IPS-18a (cell line): ENCODE measurements around the gene VARS1.

Experiments used
- H3K27ac ChIP-seq: one replicate; pipeline ENCODE4 v1.5.1; 2013; ENCODE audit warnings: low read length
- H3K27me3 ChIP-seq: one replicate; pipeline ENCODE4 v1.6.1; 2013; ENCODE audit warnings: mild to moderate bottlenecking, low read length; ENCODE audit not compliant: control insufficient read depth, insufficient read depth
- H3K36me3 ChIP-seq: one replicate; pipeline ENCODE4 v1.6.1; 2013; ENCODE audit warnings: low read depth, low read length; ENCODE audit not compliant: control insufficient read depth
- H3K4me1 ChIP-seq: one replicate; pipeline ENCODE4 v1.6.1; 2013; ENCODE audit warnings: low read depth, low read length; ENCODE audit not compliant: control insufficient read depth
- H3K4me3 ChIP-seq: one replicate; pipeline ENCODE4 v1.5.1; 2013; ENCODE audit warnings: low read length
- H3K9ac ChIP-seq: one replicate; pipeline ENCODE4 v1.6.1; 2013; ENCODE audit warnings: mild to moderate bottlenecking, low read length, moderate library complexity
- H3K9me3 ChIP-seq: one replicate; pipeline ENCODE4 v1.6.1; 2013; ENCODE audit warnings: low read depth, low read length; ENCODE audit not compliant: control insufficient read depth

Gene VARS1

GRCh38 chr6:31764198-31764597 lies 31.4 kb downstream of the VARS1 start:
- Histone ChIP-seq H3K4me1 (peaks cover 7% of the 10 kb centered on the region), H3K36me3 (peaks cover 3% of the 10 kb centered on the region), H3K27ac (no peak overlapping the region), H3K27me3 (no peaks in the 10 kb centered on the region), H3K9me3 (no peaks in the 10 kb centered on the region), H3K4me3 (no peak overlapping the region), H3K9ac (no peak overlapping the region)

GRCh38 chr6:31763619-31763940 lies 32.0 kb downstream of the VARS1 start:
- Histone ChIP-seq H3K9me3 (no peaks in the 10 kb centered on the region), H3K27me3 (no peaks in the 10 kb centered on the region), H3K9ac (no peak overlapping the region), H3K4me1 (peaks cover 7% of the 10 kb centered on the region), H3K4me3 (no peak overlapping the region), H3K27ac (no peak overlapping the region), H3K36me3 (peaks cover 3% of the 10 kb centered on the region)

- Histone ChIP-seq H3K4me1 (peaks cover 7% of the 10 kb centered on the region), H3K9me3 (no peaks in the 10 kb centered on the region), H3K4me3 (no peak overlapping the region), H3K9ac (no peak overlapping the region), H3K36me3 (peaks cover 3% of the 10 kb centered on the region), H3K27me3 (no peaks in the 10 kb centered on the region), H3K27ac (no peak overlapping the region)
Observed at GRCh38 chr6:31762878-31763618, 32.5 kb downstream of the VARS1 start.

GRCh38 chr6:31762356-31762755 lies 33.2 kb downstream of the VARS1 start, which contains the start of gene SAPCD1:
Gene SAPCD1, plus strand, starts transcription at chr6:31762656. Its CDS starts 399 bp downstream, at chr6:31763055.
- no peaks in the 10 kb centered on the region for H3K9me3 ChIP-seq
- no peak within 1 kb of the TSS for H3K27ac ChIP-seq
- H3K9ac ChIP-seq: no peak within 1 kb of the TSS
- peaks cover 7% of the 10 kb centered on the region for H3K4me1 ChIP-seq
- H3K36me3 ChIP-seq: peaks cover 3% of the 10 kb centered on the region
- H3K27me3 ChIP-seq: no peaks in the 10 kb centered on the region
- H3K4me3 ChIP-seq: no peak within 1 kb of the TSS

GRCh38 chr6:31761343-31761742 lies 34.2 kb downstream of the VARS1 start:
- peaks cover 3% of the 10 kb centered on the region for H3K36me3 ChIP-seq
- peaks cover 7% of the 10 kb centered on the region for H3K4me1 ChIP-seq
- no peaks in the 10 kb centered on the region for H3K27me3 ChIP-seq
- no peak overlapping the region for H3K27ac ChIP-seq
- no peak overlapping the region for H3K4me3 ChIP-seq
- no peaks in the 10 kb centered on the region for H3K9me3 ChIP-seq
- H3K9ac ChIP-seq: no peak overlapping the region

- H3K36me3 ChIP-seq: peaks cover 3% of the 10 kb centered on the region
Observed at GRCh38 chr6:31760790-31761189, 34.8 kb downstream of the VARS1 start.

GRCh38 chr6:31758281-31758680 lies 37.3 kb downstream of the VARS1 start:
- H3K9ac ChIP-seq: no peak overlapping the region
- no peak overlapping the region for H3K4me3 ChIP-seq
- H3K4me1 ChIP-seq: peaks cover 3% of the 10 kb centered on the region
- peaks cover 3% of the 10 kb centered on the region for H3K36me3 ChIP-seq
- H3K27ac ChIP-seq: no peak overlapping the region
- H3K9me3 ChIP-seq: no peaks in the 10 kb centered on the region
- no peaks in the 10 kb centered on the region for H3K27me3 ChIP-seq

More at GRCh38 chr6:31760790-31761189, 34.8 kb downstream of the VARS1 start:
- no peak overlapping the region for H3K9ac ChIP-seq
- H3K9me3 ChIP-seq: no peaks in the 10 kb centered on the region
- no peak overlapping the region for H3K27ac ChIP-seq
- H3K4me3 ChIP-seq: no peak overlapping the region
- peaks cover 7% of the 10 kb centered on the region for H3K4me1 ChIP-seq
- no peaks in the 10 kb centered on the region for H3K27me3 ChIP-seq

GRCh38 chr6:31752739-31753319 lies 42.7 kb downstream of the VARS1 start:
- peaks cover 2% of the 10 kb centered on the region for H3K36me3 ChIP-seq
- H3K9me3 ChIP-seq: no peaks in the 10 kb centered on the region
- H3K27me3 ChIP-seq: no peaks in the 10 kb centered on the region
- no peak overlapping the region for H3K27ac ChIP-seq
- no peak overlapping the region for H3K4me3 ChIP-seq
- no peak overlapping the region for H3K9ac ChIP-seq
- H3K4me1 ChIP-seq: no peaks in the 10 kb centered on the region

GRCh38 chr6:31750411-31751022 lies 45.0 kb downstream of the VARS1 start:
- Histone ChIP-seq H3K4me3 (no peak overlapping the region), H3K36me3 (peaks cover 3% of the 10 kb centered on the region), H3K4me1 (no peaks in the 10 kb centered on the region), H3K9ac (no peak overlapping the region), H3K9me3 (no peaks in the 10 kb centered on the region), H3K27ac (no peak overlapping the region), H3K27me3 (no peaks in the 10 kb centered on the region)

GRCh38 chr6:31749301-31750036 lies 46.1 kb downstream of the VARS1 start:
- no peaks in the 10 kb centered on the region for H3K9me3 ChIP-seq
- no peaks in the 10 kb centered on the region for H3K4me1 ChIP-seq
- no peak overlapping the region for H3K27ac ChIP-seq
- peaks cover 3% of the 10 kb centered on the region for H3K36me3 ChIP-seq
- no peak overlapping the region for H3K9ac ChIP-seq
- no peak overlapping the region for H3K4me3 ChIP-seq
- no peaks in the 10 kb centered on the region for H3K27me3 ChIP-seq
